HCT116 (cell line): Measurements from ENCODE around the gene CALML6. TPM values are rescaled to one million over a fixed set of nuclear protein-coding genes. Genes with fewer than 3 reads are reported as not detected.

Experiments used
- ATAC-seq: fragments of 200-7000 bp; cut with Tn5 transposase; 2 replicates; pipeline ENCODE4 v1.9.1; 2020; ENCODE audit warnings: mild to moderate bottlenecking, moderate library complexity
- BruUV-seq: library from RNA; stranded (reverse); fragments of 400-500 nt; replicated peaks from 2 replicates; lab custom pipeline; 2021; lab: Mats Ljungman, UMichigan
- CTCF ChIA-PET: fragments of 300-600 bp; sonication (Branson Sonifier 250); formaldehyde crosslinking; loops from one replicate; lab custom pipeline; 2021; ENCODE audit warnings: antibody characterized with exemption; lab: Charles Lee
- POLR2A ChIA-PET: fragments of 300-600, 350-600 bp; sonication (Branson Sonifier 250); formaldehyde crosslinking; loops from one replicate; lab custom pipeline; 2021; ENCODE audit warnings: antibody characterized with exemption; lab: Charles Lee
- RAD21 ChIA-PET, 2 experiments: fragments of 300-600 bp; sonication (Branson Sonifier 250); formaldehyde crosslinking; loops; one replicate each; lab custom pipeline; 2023; ENCODE audit warnings: low total read pairs in 2 of 2; ENCODE audit not compliant: uncharacterized antibody in 2 of 2, unreplicated experiment in 2 of 2, low non-redundant PET in 1 of 2; lab: Charles Lee
- DNase-seq: peaks from one replicate; pipeline ENCODE4 v3.0.0-alpha.2; 2010; ENCODE audit warnings: low read depth, low spot score
- H2AFZ ChIP-seq: fragments of 200-600 bp; shearing (Covaris generic), sonication (generic); 2 replicates; pipeline ENCODE4 v1.6.1; 2017; ENCODE audit warnings: low read depth, mixed run types, mixed read lengths, antibody characterized with exemption, low read length; ENCODE audit not compliant: poor library complexity, severe bottlenecking
- H3K27ac ChIP-seq: 2 replicates; pipeline ENCODE4 v1.5.1; 2012; ENCODE audit warnings: low read depth, low read length
- H3K27me3 ChIP-seq: fragments of 200-600 bp; sonication (generic); 2 replicates; pipeline ENCODE4 v1.6.1; 2016; ENCODE audit warnings: mixed run types, low read length, mixed read lengths; ENCODE audit not compliant: insufficient read depth
- H3K36me3 ChIP-seq, 2 experiments: fragments of 200-500 bp in 1 of 2; fragments of 200-600 bp in 1 of 2; sonication (Bioruptor generic) in 1 of 2; sonication (generic) in 1 of 2; 2 replicates each; pipeline versions ENCODE4 v1.5.1 to v1.6.1; 2014 to 2016; ENCODE audit warnings: low read length in 2 of 2, inconsistent platforms in 1 of 2, mixed read lengths in 1 of 2, mixed run types in 1 of 2; ENCODE audit not compliant: insufficient read depth in 2 of 2, control insufficient read depth in 1 of 2
- H3K4me1 ChIP-seq, 2 experiments: fragments of 200-600 bp in 1 of 2; sonication (generic) in 1 of 2; 2 replicates each; pipeline versions ENCODE4 v1.5.1 to v1.6.1; 2012 to 2017; ENCODE audit warnings: low read length in 2 of 2, inconsistent platforms in 1 of 2, mild to moderate bottlenecking in 1 of 2, mixed read lengths in 1 of 2, mixed run types in 1 of 2, moderate library complexity in 1 of 2; ENCODE audit not compliant: insufficient read depth in 2 of 2, control insufficient read depth in 1 of 2
- H3K4me2 ChIP-seq: fragments of 200-600 bp; sonication (generic); 2 replicates; pipeline ENCODE4 v1.6.1; 2017; ENCODE audit warnings: mixed run types, low read length, mixed read lengths
- H3K4me3 ChIP-seq, 2 experiments: fragments of 200-600 bp in 1 of 2; sonication (generic) in 1 of 2; replicated peaks in 1 of 2; 2 replicates each; pipeline ENCODE4 v1.5.1; 2011 to 2016; ENCODE audit warnings: low read length in 2 of 2, control low read depth in 1 of 2, low read depth in 1 of 2, mild to moderate bottlenecking in 1 of 2, mixed read lengths in 1 of 2, mixed run types in 1 of 2
- H3K79me2 ChIP-seq: fragments of 200-600 bp; sonication (generic); 2 replicates; pipeline ENCODE4 v1.6.1; 2017; ENCODE audit warnings: mild to moderate bottlenecking, mixed run types, low read length, moderate library complexity, mixed read lengths; ENCODE audit not compliant: insufficient read depth
- H3K9ac ChIP-seq: fragments of 200-600 bp; sonication (generic); 2 replicates; pipeline ENCODE4 v1.6.1; 2016; ENCODE audit warnings: low read length, mixed read lengths
- H3K9me2 ChIP-seq: fragments of 200-600 bp; sonication (generic), shearing (Covaris generic); 2 replicates; pipeline ENCODE4 v1.6.1; 2017; ENCODE audit warnings: mixed run types, mild to moderate bottlenecking, moderate library complexity; ENCODE audit not compliant: insufficient read depth
- H3K9me3 ChIP-seq, 2 experiments: fragments of 200-500 bp in 1 of 2; fragments of 200-600 bp in 1 of 2; sonication (Bioruptor generic) in 1 of 2; sonication (generic) in 1 of 2; 2 replicates each; pipeline ENCODE4 v1.6.1; 2014 to 2017; ENCODE audit warnings: low read length in 2 of 2, mixed read lengths in 2 of 2, inconsistent platforms in 1 of 2, low read depth in 1 of 2, mild to moderate bottlenecking in 1 of 2, mixed run types in 1 of 2, moderate library complexity in 1 of 2; ENCODE audit not compliant: control insufficient read depth in 1 of 2, insufficient read depth in 1 of 2
- H4K20me1 ChIP-seq: fragments of 200-600 bp; sonication (generic), shearing (Covaris generic); 2 replicates; pipeline ENCODE4 v1.6.1; 2017; ENCODE audit warnings: mixed run types, mild to moderate bottlenecking, moderate library complexity; ENCODE audit not compliant: insufficient read depth
- CBX3 ChIP-seq: IDR thresholded peaks from 2 replicates; pipeline ENCODE4 v1.6.1; 2012; ENCODE audit warnings: low read depth
- EZH2 ChIP-seq: fragments of 200-600 bp; sonication (generic); IDR thresholded peaks from 2 replicates; pipeline ENCODE4 v1.6.1; 2017; ENCODE audit warnings: antibody characterized with exemption, mixed run types
- POLR2AphosphoS5 ChIP-seq: IDR thresholded peaks from 2 replicates; pipeline ENCODE4 v1.6.1; 2011; ENCODE audit warnings: mild to moderate bottlenecking, low read depth, low read length, moderate library complexity
- SIN3A ChIP-seq: IDR thresholded peaks from 2 replicates; pipeline ENCODE4 v1.6.1; 2012; ENCODE audit warnings: low read depth
- YY1 ChIP-seq: IDR thresholded peaks from 2 replicates; pipeline ENCODE4 v1.6.1; 2011; ENCODE audit warnings: low read length, low read depth, moderate library complexity, mild to moderate bottlenecking; ENCODE audit not compliant: insufficient replicate concordance; ENCODE audit errors: extremely low read depth
- ZBTB33 ChIP-seq: IDR thresholded peaks from 2 replicates; pipeline ENCODE4 v1.6.1; 2011; ENCODE audit warnings: mild to moderate bottlenecking, low read length, moderate library complexity; ENCODE audit not compliant: insufficient replicate concordance; ENCODE audit errors: extremely low read depth
- ZNF274 ChIP-seq: fragments of 200-500 bp; sonication (Bioruptor generic); IDR thresholded peaks from 2 replicates; pipeline ENCODE4 v1.6.1; 2014; ENCODE audit warnings: mild to moderate bottlenecking, low read depth, low read length, inconsistent platforms
- intact Hi-C: fragments of 100-400 bp; cut with micrococcal nuclease; formaldehyde crosslinking; loops from 2 replicates; pipeline ENCODE4 v1.10.0; 2022
- total RNA-seq: library from RNA; stranded (reverse); gene quantifications from one replicate; pipeline ENCODE4 v1.2.1, GENCODE V29; 2021; ENCODE audit not compliant: unreplicated experiment
- TF ChIP-seq, protein P1 (sequence below), 3 experiments: fragments of 200-600 bp in 1 of 3; sonication (generic) in 1 of 3; IDR thresholded peaks in 2 of 3; conservative IDR thresholded peaks in 1 of 3; 2 replicates each; pipeline ENCODE4 v1.5.1; 2012 to 2017; ENCODE audit warnings: low read depth in 2 of 3, low read length in 2 of 3, antibody characterized with exemption in 1 of 3, borderline replicate concordance in 1 of 3, control low read depth in 1 of 3, mild to moderate bottlenecking in 1 of 3, mixed read lengths in 1 of 3, mixed run types in 1 of 3, moderate library complexity in 1 of 3; ENCODE audit not compliant: insufficient read depth in 1 of 3

The CALML6 gene
- total RNA-seq, 1 experiment from 2014 or later = 2.3 TPM

DNA sequence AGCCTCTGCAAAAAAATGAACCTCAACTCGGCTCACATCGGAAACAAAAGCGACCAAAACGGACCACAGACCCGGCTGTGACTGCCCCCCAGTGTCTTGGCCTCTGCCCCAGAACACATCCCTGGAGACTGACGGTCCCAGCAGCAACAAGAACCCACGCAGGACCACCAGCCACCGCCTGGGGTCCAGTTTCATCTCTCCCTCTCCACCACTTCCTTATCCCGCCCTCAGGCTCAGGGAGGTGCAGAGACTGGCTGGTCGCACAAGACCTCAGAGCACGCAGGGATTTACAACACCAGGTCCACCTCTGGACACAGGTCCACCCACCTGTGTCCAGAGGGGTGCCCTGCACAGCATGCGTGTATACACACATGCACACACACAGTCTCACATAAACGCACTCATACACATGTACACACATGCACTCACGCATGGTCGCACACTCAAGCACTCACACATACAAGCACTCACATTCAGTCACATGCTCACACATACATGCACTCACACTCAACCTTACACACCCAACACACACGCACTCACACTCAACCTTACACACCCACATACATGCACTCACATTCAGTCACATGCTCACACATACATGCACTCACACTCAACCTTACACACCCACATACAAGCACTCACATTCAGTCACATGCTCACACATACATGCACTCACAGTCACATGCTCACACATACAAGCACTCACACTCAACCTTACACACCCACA lies 22.7 kb downstream of the CALML6 start:
- BruUV-seq = no TSS peak
- Histone ChIP-seq H3K79me2 (no peaks in the 10 kb centered on the region), H3K4me1 (no peaks in the 10 kb centered on the region), H4K20me1 (no peaks in the 10 kb centered on the region), H3K9me2 (no peaks in the 10 kb centered on the region), H3K27ac (no peak overlapping the region), H3K4me2 (no peak overlapping the region), H3K4me3 (no peak overlapping the region), H3K9ac (no peak overlapping the region), H3K27me3 (no peaks in the 10 kb centered on the region), H2AFZ (no peak overlapping the region), H3K9me3 (peaks cover 0 to 9% of the 10 kb centered on the region in 2 experiments; a peak in 1 of 4 replicates), H3K36me3 (no peaks in the 10 kb centered on the region)
- no peak for ATAC-seq
- TF ChIP-seq, protein P1, sequence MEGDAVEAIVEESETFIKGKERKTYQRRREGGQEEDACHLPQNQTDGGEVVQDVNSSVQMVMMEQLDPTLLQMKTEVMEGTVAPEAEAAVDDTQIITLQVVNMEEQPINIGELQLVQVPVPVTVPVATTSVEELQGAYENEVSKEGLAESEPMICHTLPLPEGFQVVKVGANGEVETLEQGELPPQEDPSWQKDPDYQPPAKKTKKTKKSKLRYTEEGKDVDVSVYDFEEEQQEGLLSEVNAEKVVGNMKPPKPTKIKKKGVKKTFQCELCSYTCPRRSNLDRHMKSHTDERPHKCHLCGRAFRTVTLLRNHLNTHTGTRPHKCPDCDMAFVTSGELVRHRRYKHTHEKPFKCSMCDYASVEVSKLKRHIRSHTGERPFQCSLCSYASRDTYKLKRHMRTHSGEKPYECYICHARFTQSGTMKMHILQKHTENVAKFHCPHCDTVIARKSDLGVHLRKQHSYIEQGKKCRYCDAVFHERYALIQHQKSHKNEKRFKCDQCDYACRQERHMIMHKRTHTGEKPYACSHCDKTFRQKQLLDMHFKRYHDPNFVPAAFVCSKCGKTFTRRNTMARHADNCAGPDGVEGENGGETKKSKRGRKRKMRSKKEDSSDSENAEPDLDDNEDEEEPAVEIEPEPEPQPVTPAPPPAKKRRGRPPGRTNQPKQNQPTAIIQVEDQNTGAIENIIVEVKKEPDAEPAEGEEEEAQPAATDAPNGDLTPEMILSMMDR (IDR thresholded peaks at IDR 0.05 in 2 of 3, conservative IDR thresholded peaks at IDR 0.05 in 1 of 3; ENCODE audit: borderline replicate concordance in 1 of 3, insufficient read depth in 1 of 3, low read depth in 2 of 3, low read length in 2 of 3) = no peak
- no peak for TF ChIP-seq YY1
- TF ChIP-seq EZH2 = no peak
- TF ChIP-seq ZBTB33 = no peak
- no peak for TF ChIP-seq SIN3A
- TF ChIP-seq CBX3 = no peak
- no peak for TF ChIP-seq POLR2AphosphoS5
- TF ChIP-seq ZNF274 = no peak
- intact Hi-C loops = no loop called here
- no peak for DNase-seq
- ChIA-PET RAD21 (no interaction called here), CTCF (no interaction called here), POLR2A (no interaction called here)
